Erythroblast (primary cell): ENCODE data around the gene CLEC2A.

Source experiments
- GATA1 ChIP-seq: IDR thresholded peaks from 2 replicates; pipeline ENCODE4 v1.6.1; 2011; ENCODE audit warnings: low read depth, mild to moderate bottlenecking, control low read depth, low read length, moderate library complexity
- POLR2A ChIP-seq: IDR thresholded peaks from 2 replicates; pipeline ENCODE4 v1.6.1; 2011; ENCODE audit warnings: mild to moderate bottlenecking, low read length

DNA sequence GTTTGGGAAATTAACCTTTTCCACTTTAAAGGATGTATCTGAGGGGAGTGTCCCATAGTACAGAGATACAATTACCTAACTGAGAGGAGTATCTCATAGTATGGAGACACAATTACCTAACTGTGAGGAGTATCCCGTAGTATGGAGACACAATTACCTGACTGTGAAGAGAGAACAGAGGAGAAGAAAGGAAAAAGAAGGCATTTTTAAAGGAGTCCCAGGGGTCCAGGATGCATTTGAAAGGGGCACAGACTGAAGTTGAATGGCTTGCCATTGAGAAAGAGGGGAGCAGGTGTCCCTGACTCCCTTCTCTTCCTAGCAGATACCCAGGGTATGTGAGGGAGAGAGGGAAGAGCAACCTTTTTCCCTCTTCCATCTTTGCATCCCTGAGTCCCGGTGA is 33.0 kb downstream of the CLEC2A start:
- TF ChIP-seq POLR2A (no peak), GATA1 (no peak)
